Ectodermal cell (in vitro differentiated cells): Measurements from ENCODE around the gene DES.

ENCODE experiments used
- H3K27ac ChIP-seq: 2 replicates; pipeline ENCODE4 v1.7.0; 2013; ENCODE audit warnings: mild to moderate bottlenecking, low read depth, low read length; ENCODE audit not compliant: insufficient read depth, poor library complexity, severe bottlenecking
- H3K27me3 ChIP-seq: 2 replicates; pipeline ENCODE4 v1.7.0; 2013; ENCODE audit warnings: mild to moderate bottlenecking, low read length; ENCODE audit not compliant: insufficient read depth, control insufficient read depth, poor library complexity, severe bottlenecking
- H3K36me3 ChIP-seq: one replicate; pipeline ENCODE4 v1.7.0; 2013; ENCODE audit warnings: low read length; ENCODE audit not compliant: control insufficient read depth, insufficient read depth
- H3K4me1 ChIP-seq: one replicate; pipeline ENCODE4 v1.7.0; 2013; ENCODE audit warnings: low read length; ENCODE audit not compliant: control insufficient read depth, insufficient read depth
- H3K4me3 ChIP-seq: 2 replicates; pipeline ENCODE4 v1.7.0; 2013; ENCODE audit warnings: low read depth, low read length, control low read depth; ENCODE audit not compliant: insufficient read depth
- H3K9me3 ChIP-seq: 2 replicates; pipeline ENCODE4 v1.7.0; 2013; ENCODE audit warnings: mild to moderate bottlenecking, low read length, moderate library complexity; ENCODE audit not compliant: control insufficient read depth
- WGBS, 2 experiments: methylation state at CpG; one replicate each; pipeline ENCODE4 v1.1.7; 2013; ENCODE audit warnings: missing lambda C conversion rate in 2 of 2; 5-methylcytosine and 5-hydroxymethylcytosine counted together

Gene DES

DNA sequence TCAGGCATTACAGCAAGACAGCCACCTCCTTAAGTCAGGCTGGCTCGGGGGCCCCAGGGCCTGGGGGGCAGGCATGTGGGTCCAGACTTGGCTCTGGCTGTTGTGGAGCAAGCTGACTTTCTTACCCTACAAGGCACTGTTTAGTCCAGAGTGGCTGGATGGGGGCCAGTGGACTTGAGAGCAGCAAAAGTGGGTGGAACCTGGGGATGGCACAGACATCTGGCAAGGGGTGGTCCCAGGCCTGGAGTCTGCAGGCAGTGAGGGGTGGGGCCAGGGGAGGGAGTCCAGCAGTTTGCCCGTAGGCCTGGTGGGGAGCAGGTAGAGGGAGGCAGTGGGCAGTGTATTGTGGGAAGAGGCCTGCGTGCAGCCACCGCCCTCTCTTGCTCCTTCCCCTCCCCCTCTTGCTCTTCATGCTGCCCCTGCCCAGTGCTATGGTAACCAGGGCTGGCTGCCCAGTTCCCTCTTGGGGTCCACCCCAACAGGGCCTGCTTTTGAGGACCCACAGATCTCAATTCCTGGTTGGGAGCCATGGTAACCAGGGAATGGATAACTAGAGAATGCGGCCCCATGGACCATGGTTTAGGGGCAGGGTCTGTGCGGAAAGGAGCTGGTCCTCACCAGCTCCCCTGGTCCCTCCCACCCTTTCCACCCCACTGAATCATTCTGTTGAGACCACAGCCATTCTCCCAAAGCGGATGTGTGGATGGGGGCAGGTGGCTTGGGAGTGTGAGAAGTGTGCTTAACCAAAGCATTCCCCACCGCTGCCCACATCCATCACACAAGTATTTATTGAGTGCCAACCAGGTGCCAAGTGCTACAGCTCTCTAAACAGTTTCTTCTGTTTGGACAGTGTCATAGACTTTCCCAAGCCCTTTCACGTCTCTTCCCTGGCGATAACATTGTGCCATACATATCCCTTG is 35.8 kb downstream of the DES start:
- 76 to 82% methylated on average over 8 to 10 of the region's 10 CpGs for WGBS, 2 experiments
- Histone ChIP-seq H3K9me3 (no peaks in the 10 kb centered on the region), H3K4me1 (peaks cover 19% of the 10 kb centered on the region), H3K36me3 (no peaks in the 10 kb centered on the region), H3K27ac (no peak overlapping the region), H3K27me3 (no peaks in the 10 kb centered on the region), H3K4me3 (no peak overlapping the region)

DNA sequence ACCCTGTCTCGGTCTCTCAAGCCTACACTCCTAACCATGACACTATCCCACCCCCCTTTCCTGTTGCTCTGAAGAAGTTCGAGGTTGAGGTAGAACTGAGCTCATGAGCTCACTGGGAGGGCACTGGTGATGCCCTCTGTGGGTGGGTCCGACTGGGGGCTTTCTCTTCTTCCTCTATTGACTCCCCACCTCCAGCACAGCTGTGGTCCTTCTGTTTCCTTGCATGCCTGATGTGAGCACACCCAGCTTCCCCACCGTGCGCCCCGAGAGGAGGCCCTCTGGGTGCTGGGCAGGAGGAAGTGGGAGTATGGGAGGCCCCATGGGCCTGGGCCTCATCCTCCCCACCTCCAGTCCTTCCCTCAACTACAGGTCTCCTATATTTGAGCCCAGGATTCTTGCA is 37.4 kb downstream of the DES start:
- Histone ChIP-seq H3K36me3 (no peaks in the 10 kb centered on the region), H3K4me3 (no peak overlapping the region), H3K27me3 (no peaks in the 10 kb centered on the region), H3K27ac (no peak overlapping the region), H3K9me3 (no peaks in the 10 kb centered on the region), H3K4me1 (peaks cover 29% of the 10 kb centered on the region)
- WGBS, 2 experiments = 94 to 97% methylated on average over 6 of the region's 6 CpGs

DNA sequence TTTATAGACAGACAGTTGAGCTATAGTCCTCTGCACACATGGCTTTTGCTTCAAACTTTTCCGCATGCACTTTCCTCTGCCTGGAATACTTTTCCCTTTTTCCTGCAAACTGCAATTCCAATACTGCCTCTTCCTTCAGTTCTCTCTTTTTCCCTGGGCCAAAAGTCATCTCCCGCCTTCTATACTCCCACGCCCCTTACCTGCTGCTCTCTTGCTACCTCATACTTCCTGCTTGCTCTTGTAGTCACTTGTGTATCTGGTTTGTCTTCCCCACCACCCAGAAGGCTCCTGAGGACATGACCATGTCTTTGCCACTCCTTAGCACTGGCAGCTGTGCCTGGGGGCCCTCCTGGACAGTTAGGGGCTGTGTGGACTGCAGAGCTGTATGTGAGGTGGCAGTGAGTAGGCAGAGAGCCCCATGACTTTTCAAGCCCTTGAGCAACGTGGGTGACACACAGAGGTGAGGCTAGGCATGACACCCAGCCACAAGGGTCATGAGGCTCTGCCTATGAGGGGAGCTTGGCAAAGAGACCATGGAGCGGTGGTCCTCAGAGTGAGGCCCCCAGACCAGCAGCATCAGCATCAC is 39.7 kb downstream of the DES start:
- H3K4me3 ChIP-seq = no peak overlapping the region
- 77 to 78% methylated on average over 5 of the region's 5 CpGs for WGBS, 2 experiments
- H3K27me3 ChIP-seq = no peaks in the 10 kb centered on the region
- H3K36me3 ChIP-seq = no peaks in the 10 kb centered on the region
- H3K27ac ChIP-seq = no peak overlapping the region
- no peaks in the 10 kb centered on the region for H3K9me3 ChIP-seq
- H3K4me1 ChIP-seq = peaks cover 38% of the 10 kb centered on the region

DNA sequence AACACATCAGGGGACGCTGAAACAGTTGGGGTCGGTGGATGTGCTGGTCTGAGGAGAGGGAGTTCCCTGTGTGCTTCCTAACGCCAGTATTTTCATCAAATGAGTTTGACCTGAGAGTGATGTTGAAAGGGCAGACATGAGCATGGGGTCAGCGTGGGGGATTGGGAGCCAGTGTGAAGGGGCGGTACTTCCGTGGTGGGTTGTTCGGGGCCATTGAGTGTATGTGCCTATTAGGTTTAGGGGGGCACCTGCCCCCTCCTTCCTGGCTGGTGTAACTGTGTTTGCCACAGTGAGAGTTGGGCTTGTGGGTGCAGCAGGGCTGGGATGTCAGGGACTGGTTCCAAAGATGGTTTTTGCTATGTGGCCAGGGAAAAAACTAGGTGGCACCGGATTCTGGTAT is 40.8 kb downstream of the DES start:
- H3K4me1 ChIP-seq = peaks cover 31% of the 10 kb centered on the region
- H3K4me3 ChIP-seq = no peak overlapping the region
- no peaks in the 10 kb centered on the region for H3K27me3 ChIP-seq
- WGBS, 2 experiments = 84 to 86% methylated on average over 8 of the region's 8 CpGs
- H3K27ac ChIP-seq = no peak overlapping the region
- no peaks in the 10 kb centered on the region for H3K9me3 ChIP-seq
- no peaks in the 10 kb centered on the region for H3K36me3 ChIP-seq

DNA sequence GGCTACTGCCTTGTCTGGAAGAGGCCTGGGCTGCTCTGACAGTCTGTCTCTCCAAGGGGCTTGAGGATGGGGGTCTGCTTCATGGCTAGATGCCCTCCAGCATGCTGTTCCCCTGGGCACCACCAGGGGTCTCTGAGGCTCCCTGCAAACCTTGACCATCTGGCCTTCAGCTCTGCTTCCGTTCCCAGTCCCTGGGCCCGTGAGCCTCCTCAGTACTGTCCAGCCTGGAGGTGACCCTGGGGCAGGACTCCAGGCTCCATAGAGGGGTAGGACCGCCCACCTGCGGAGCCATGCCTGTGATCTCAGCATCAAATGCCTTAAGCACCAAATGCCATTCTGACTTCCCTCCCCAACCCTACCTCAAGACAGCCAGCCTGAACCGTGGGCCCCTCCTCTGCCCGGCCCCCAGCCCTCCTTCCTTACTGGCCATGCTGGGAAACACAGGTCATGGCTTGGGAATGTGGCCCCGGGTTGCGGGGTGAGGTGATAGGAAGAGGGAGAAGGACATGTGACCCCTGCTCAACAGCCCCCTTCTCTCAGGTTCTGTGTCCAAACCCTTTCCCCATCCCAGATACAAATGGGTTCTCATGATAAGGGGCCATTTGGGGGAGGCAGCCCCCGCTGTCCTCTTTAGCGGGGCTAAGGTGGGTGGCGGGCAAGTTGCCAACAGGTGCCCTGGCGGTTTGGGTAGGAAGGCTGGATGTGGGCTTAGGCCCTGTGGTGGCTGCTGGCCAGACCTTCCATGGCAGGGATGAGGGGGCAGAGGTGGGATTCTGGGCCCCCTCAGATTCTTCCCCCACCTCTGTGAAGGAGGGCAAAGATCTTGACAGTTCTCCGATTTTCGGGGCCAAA is 41.5 kb downstream of the DES start:
- 57 to 59% methylated on average over 14 of the region's 14 CpGs for WGBS, 2 experiments
- no peaks in the 10 kb centered on the region for H3K36me3 ChIP-seq
- H3K4me1 ChIP-seq = peaks cover 25% of the 10 kb centered on the region
- no peak overlapping the region for H3K4me3 ChIP-seq
- no peak overlapping the region for H3K27ac ChIP-seq
- no peaks in the 10 kb centered on the region for H3K27me3 ChIP-seq
- H3K9me3 ChIP-seq = no peaks in the 10 kb centered on the region

DNA sequence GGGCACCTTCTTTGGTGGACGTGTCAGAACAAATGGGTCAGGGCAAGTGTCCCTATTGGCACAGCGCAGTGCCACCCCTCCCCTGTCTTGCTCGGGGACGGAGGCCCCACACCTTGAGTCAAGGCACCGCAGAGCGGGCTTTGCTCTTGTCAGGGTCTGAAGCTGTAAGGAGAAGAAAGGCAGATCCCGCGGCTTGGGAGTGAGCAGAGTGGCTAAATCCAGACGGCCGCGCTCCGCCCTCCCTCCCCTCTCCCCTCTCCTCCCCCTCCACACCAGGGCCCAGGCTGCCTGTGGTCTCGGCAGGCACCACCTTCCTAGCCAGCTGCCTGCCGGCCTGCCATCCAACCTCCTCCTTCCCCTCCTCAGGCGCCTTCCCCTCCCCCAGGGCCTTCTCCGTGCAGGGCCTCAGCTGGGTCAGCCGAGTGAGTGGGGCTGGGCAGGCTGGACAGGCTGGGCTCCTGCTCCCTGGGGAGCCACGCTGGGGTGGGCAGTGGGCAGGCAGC is 42.3 kb downstream of the DES start:
- 13% methylated on average over 18 of the region's 18 CpGs for WGBS, 2 experiments
- Histone ChIP-seq H3K4me3 (no peak overlapping the region), H3K4me1 (peaks cover 25% of the 10 kb centered on the region), H3K27ac (no peak overlapping the region), H3K9me3 (no peaks in the 10 kb centered on the region), H3K27me3 (no peaks in the 10 kb centered on the region), H3K36me3 (no peaks in the 10 kb centered on the region)

DNA sequence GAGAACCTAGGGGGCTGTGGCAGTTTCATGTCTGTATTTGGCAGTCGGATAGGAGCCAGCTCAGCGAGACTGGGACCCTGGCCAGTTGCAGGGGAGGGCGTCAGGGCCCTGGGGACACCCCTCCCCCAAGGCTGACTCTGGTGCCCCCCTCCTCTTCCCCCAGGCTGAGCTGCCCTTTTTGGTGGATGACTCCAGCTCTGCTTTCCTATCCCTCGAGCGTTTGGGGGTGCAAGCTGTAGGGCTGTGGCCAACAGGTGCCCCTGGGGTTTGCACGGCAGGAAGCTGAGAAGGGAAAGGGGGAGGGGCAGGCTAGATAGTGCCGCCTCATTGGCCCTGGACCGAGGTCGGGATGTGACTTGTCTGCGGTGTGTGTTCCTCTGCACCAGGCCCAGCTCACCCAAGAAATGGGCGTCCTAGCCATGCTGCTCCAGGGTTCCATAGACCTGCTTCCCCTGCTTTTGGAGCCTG is 42.9 kb downstream of the DES start:
- Histone ChIP-seq H3K36me3 (no peaks in the 10 kb centered on the region), H3K4me1 (peaks cover 25% of the 10 kb centered on the region), H3K27me3 (no peaks in the 10 kb centered on the region), H3K9me3 (no peaks in the 10 kb centered on the region), H3K27ac (no peak overlapping the region), H3K4me3 (no peak overlapping the region)
- 37 to 41% methylated on average over 11 of the region's 11 CpGs for WGBS, 2 experiments

DNA sequence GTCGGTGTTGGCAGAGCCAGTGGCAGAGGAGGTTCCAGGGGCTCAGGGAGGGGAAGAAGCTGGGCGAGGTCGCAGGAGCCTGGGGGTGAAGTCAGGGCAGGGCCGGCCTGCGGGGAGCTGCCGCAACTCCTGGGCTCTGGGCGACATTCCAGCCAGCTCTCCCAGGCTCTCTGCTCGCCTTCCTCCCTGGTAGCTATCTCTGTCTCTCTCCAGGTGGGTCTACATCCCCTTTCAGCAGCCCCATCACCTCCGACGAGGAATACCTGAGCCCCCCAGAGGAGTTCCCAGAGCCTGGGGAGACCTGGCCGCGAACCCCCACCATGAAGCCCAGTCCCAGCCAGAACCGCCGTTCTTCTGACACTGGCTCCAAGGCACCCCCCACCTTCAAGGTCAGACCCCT is 43.5 kb downstream of the DES start:
- Histone ChIP-seq H3K4me3 (no peak overlapping the region), H3K36me3 (no peaks in the 10 kb centered on the region), H3K27me3 (no peaks in the 10 kb centered on the region), H3K4me1 (peaks cover 25% of the 10 kb centered on the region), H3K27ac (no peak overlapping the region), H3K9me3 (no peaks in the 10 kb centered on the region)
- 90% methylated on average over 14 of the region's 14 CpGs for WGBS, 2 experiments

DNA sequence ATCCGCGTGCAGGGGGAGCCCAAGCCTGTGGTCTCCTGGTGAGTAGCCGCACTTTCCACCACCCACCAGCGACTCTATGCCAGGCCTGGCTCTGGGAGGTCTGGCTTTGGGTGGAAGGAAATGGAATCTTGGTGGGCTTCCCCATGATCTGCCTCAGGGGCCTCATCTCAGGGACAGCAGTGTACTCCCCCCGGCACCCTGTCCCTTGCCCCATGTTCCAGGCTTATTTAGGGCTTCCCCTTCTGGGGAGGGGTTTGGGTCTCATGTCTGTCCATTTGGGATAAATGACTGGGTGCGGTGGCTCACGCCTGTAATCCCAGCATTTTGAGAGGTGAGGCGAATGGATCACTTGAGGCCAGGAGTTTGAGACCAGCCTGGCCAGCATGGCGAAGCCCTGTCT is 44.2 kb downstream of the DES start:
- no peaks in the 10 kb centered on the region for H3K27me3 ChIP-seq
- 84% methylated on average over 9 of the region's 9 CpGs for WGBS, 2 experiments
- H3K36me3 ChIP-seq = no peaks in the 10 kb centered on the region
- H3K9me3 ChIP-seq = no peaks in the 10 kb centered on the region
- no peak overlapping the region for H3K27ac ChIP-seq
- H3K4me3 ChIP-seq = no peak overlapping the region
- H3K4me1 ChIP-seq = peaks cover 25% of the 10 kb centered on the region
